Stimulated activated naive CD4-positive, alpha-beta T cell treated with Interleukin-2 at 50 U/mL for 16 hours (primary cell): Measurements from ENCODE around the gene HS2ST1.
"Not testable (repeated sequence)": the region's sequence is repeated elsewhere in the genome, so short reads cannot be mapped to it uniquely, and the experiment has no call there.

Experiments
- DNase-seq: peaks from one replicate; lab custom pipeline; 2025; lab: John Stamatoyannopoulos, UW

HS2ST1 gene

GRCh38 chr1:86925742-86926141 lies 11.3 kb downstream of the HS2ST1 start:
- DNase-seq = no peak

DNA sequence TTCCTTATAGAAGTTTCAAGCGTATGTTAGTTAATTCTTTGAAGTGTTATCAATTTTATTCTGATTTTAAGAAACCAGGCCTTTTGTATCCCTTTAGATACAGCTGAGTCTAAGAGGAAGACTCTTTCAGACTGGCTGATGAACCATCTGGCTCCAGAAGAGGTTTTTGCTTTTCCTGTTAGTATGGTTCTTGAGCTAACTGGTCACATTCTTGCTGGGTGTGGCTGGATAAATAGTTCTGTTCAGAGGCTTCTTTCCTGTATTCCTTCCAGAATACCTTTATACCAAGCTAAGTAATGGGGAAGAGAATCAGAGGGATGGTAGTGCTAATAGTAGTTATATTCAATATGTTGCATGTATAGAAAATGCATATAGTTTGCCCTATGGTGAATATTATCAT lies 12.4 kb downstream of the HS2ST1 start:
- DNase-seq = no peak

GRCh38 chr1:86928819-86929218 lies 14.4 kb downstream of the HS2ST1 start:
- DNase-seq = no peak

DNA sequence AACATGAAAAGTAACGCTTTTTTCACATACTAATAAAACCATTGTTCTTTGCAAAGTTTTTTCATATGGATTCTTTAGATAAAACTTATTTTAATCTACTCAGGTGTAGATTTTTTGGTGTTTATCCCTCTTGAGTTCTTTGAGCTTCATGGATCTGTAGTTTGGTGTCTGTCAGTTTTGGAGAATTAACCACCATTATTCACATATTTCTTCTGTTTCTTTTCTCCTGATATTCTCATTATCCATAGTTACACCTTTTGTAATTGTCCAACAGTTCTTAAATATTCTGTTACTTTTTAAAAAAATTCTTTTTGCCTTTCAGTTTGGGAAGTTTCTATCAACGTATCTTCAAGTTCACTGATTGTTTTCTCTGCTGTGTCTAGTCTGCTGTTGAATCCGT lies 18.6 kb downstream of the HS2ST1 start:
- DNase-seq = no peak

DNA sequence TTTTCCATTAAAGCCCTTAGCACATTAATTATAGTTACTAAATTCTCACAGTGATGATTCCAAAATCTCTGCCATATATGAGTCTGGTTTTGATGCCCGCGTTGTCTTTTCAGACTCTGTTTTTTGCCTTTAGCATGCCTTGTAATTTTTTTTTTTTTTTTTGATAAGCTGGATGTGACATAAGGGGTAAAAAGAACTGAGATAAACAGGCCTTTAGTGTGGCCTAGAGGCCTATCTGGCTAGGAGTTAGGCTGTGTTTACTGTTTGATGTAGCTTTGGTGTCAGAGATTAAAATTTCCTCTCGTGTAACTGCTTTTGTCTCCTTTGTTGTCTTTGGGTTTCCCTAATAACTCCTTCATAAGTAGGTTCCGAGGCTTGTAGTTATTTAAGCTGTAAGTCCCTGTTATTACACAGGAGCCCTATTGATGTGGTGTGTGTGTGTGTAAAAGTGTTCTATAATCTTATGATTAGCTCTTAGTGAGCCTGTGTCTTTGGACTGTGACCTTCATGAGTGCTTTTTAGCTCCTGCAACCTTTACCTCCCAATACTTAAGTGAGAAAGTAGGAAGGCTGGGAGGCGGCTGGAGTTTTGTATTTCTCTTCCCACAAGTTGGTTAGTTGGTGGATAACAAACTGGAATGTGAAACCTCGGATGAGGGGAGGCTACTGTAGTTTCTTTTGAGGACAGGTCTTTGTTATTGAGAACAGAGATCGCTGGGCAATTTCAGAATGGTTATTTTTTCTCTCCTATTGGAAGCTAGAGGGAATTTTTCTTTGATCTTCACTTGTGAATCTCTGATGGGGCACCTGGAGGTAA lies 19.3 kb downstream of the HS2ST1 start:
- DNase-seq = no peak

DNA sequence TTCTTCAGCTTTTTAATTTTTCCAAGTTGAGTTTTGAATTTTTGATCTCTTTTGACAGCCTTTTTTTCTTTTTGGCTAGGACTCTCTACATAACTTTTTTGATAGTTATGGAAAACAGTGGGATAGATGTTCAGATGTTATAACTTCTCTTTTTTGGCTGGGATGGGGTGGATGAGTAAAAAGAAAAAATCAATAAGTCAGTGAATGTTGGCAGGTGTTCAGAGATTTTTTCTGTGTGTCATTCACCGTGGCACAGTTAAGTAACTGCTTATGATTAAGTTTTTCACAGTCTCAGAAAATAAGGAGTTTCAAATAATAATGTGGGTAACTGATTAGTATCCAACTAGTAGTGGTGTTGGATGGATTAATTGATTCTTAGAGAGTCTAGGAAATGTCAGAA lies 24.0 kb downstream of the HS2ST1 start:
- DNase-seq = no peak

- DNase-seq = no peak
These were observed 24.4 kb downstream of the HS2ST1 start for GRCh38 chr1:86938855-86939254.

DNA sequence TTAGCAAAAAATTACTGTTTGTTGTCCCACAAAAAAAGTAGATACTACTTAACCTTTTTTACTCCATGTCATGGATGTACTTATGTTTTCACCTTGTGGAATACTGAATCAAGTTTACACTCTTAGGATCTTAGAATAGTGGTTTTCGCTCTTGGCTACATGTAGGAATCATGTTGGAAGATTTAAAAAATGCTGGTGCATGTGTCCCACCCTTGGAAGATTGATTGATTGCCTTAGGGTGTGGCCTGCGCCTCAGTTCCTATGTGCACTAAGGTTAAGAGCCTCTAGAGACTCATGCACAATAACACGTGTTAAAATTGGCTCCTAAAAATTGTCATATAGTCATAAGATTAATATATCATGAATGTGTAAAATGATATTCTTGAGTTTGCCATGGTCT lies 25.0 kb downstream of the HS2ST1 start:
- no peak for DNase-seq

- no peak for DNase-seq
These were observed 26.2 kb downstream of the HS2ST1 start for GRCh38 chr1:86940599-86940998.

DNA sequence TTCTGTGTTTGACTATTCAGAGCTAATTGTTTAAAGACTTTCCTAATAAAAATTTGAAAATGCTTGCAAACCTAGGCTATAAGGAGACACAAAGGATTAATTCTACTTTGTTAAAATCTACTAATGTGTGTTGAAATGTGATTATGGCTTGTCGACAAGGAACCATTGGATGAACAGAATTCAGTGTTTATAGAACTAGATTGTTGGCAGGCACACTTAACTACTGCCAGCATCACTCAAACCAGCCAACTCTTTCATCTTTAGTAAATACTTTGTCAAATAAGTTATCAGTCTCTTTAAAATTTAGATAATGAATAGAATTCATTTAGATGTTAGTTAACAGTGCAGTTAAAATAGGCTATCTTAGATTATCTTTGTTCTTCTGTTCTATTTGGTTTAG lies 27.6 kb downstream of the HS2ST1 start:
- no peak for DNase-seq

- DNase-seq = no peak
These were observed 28.3 kb downstream of the HS2ST1 start for GRCh38 chr1:86942743-86943142.

GRCh38 chr1:86948212-86948611 lies 33.8 kb downstream of the HS2ST1 start:
- DNase-seq = no peak

DNA sequence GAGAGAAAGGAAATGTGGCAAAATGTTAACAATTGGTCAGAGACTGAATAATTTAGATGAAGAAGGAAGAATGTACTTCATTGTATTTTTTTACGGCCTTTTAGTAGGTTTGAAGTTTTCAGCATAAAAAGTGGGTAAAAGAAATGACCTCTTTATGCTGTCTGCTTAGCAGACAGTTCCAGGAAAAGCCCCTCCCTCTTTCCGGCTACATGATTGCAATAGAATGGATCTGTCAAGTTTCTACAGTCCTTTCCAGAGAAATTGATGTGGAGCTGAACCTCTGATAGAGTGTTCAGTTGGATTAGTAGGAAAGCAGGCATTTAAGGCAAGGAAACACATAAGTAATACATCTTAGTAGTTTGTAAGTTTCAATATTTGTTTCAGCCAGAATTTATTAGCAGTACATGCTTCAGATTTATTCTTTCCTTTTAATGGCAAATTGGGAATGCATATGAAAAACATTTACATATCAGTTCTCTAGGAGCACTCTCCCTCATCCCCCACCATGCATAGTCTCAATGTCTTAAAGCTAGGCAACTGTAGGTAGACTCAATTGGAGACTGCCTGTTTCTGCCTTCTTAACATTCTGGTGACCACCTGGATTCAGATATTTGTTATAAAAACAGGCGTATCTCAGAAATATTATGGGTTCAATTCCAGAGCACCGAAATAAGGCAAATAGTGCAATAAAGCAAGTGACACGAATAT lies 36.4 kb downstream of the HS2ST1 start:
- DNase-seq = no peak

GRCh38 chr1:86951430-86951829 lies 37.0 kb downstream of the HS2ST1 start:
- no peak for DNase-seq

GRCh38 chr1:86953167-86953566 lies 38.7 kb downstream of the HS2ST1 start:
- no peak for DNase-seq

GRCh38 chr1:86955678-86956077 lies 41.2 kb downstream of the HS2ST1 start:
- DNase-seq = no peak

GRCh38 chr1:86956221-86956620 lies 41.8 kb downstream of the HS2ST1 start:
- no peak for DNase-seq

- DNase-seq = no peak
These were observed 42.8 kb downstream of the HS2ST1 start for GRCh38 chr1:86957221-86957620.

- DNase-seq = no peak
These were observed 46.1 kb downstream of the HS2ST1 start for GRCh38 chr1:86960548-86960947.

GRCh38 chr1:86963841-86964240 lies 49.4 kb downstream of the HS2ST1 start:
- not testable (repeated sequence) for DNase-seq

DNA sequence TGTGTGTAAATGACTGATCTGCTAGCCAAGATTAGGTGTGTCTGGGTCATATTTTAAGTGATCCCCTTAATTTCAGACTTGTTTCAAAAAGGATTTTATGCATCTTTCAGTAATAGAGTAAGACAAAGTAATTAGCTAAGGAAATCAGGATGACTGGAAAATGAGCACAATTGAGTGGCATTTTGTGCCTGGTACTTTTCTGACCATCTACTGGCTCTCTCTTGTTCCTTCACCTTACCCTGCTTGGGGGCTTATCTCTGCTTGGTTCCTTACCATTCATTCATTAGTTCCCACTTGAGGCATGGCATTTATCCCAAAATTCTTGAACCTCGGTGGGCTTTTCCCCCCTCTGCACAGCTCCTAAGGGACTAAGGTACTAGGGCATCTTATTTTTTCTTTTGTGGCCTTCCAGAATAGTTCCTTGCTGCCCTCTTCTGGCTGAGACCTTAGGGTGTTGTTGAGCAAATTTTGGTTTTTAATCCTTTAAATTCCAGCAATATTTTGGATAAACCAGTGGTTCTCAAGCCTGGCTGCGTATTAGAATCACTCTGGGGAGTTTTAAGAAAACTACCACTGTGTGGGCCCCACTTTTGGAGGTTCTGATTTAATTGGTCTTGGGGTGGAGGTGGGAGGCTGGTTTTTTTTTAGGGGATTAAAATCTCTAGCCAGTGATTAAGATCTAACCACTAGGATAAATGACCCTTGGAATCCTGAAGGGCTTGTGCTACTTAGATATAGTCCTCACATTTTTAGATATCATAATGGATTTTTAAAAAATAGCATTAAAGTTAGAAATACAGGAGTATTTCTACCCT lies 50.8 kb downstream of the HS2ST1 start:
- DNase-seq = no peak

DNA sequence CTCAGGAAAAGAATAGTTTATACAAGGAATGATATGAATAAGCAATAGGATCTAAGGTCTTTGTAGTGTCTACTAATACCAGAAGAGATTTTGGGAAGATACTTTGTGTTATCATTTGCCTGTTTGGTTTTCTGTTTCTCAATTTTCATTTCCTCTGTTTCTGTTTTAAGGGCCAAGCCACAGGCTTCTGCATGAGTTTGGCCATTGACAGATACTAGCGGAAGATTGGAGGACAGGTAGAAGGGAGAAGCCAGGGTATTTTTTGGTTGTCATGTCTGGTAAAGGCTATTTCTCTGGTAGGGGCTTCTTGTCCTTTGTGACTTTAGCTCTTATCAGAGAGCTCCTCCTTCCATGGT lies 51.4 kb downstream of the HS2ST1 start:
- DNase-seq = no peak

DNA sequence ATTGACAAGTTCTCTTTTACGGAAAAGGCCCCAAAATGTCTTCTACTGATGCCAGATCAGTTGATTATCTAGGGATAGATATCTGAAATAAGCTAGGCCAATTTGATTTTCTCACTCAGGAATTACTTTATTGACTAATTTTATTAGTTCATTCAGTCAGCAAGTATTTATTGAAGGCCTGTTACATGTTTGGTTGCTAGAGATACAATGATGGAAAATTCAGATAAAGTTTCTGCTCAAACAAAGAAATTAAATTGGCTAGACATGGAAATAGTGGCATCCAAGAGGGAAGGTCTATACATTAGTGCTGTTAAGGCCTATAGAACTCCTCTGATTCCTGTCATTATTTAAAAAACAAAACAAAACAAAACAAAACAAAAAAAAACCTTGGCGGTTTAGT lies 56.5 kb downstream of the HS2ST1 start:
- no peak for DNase-seq
